HCT116 (cell line): Measurements from ENCODE around the gene SLC9A9.

Source experiments
- CEBPB ChIP-seq: IDR thresholded peaks from 2 replicates; pipeline ENCODE4 v1.6.1; 2012; ENCODE audit warnings: low read depth
- CTCF ChIP-seq, 3 experiments: fragments of 200-600 bp in 1 of 3; sonication (generic) in 1 of 3; IDR thresholded peaks in 2 of 3; conservative IDR thresholded peaks in 1 of 3; 2 replicates each; pipeline ENCODE4 v1.5.1; 2012 to 2017; ENCODE audit warnings: low read depth in 2 of 3, low read length in 2 of 3, antibody characterized with exemption in 1 of 3, borderline replicate concordance in 1 of 3, control low read depth in 1 of 3, mild to moderate bottlenecking in 1 of 3, mixed read lengths in 1 of 3, mixed run types in 1 of 3, moderate library complexity in 1 of 3; ENCODE audit not compliant: insufficient read depth in 1 of 3
- EZH2 ChIP-seq: fragments of 200-600 bp; sonication (generic); IDR thresholded peaks from 2 replicates; pipeline ENCODE4 v1.6.1; 2017; ENCODE audit warnings: antibody characterized with exemption, mixed run types
- FOSL1 ChIP-seq: IDR thresholded peaks from 2 replicates; pipeline ENCODE4 v1.6.1; 2012; ENCODE audit warnings: low read depth
- JUND ChIP-seq: IDR thresholded peaks from 2 replicates; pipeline ENCODE4 v1.6.1; 2012
- MAX ChIP-seq: IDR thresholded peaks from 2 replicates; pipeline ENCODE4 v1.6.1; 2012
- SIN3A ChIP-seq: IDR thresholded peaks from 2 replicates; pipeline ENCODE4 v1.6.1; 2012; ENCODE audit warnings: low read depth

GRCh38 chr3:143302638-143303171 is 545.6 kb downstream of the SLC9A9 start:
- TF ChIP-seq MAX (no peak), FOSL1 (no peak), JUND (no peak), CTCF (IDR thresholded peaks at IDR 0.05 in 2 of 3, conservative IDR thresholded peaks at IDR 0.05 in 1 of 3; ENCODE audit: borderline replicate concordance in 1 of 3, insufficient read depth in 1 of 3, low read depth in 2 of 3, low read length in 2 of 3) (no peak), CEBPB (no peak), EZH2 (no peak), SIN3A (no peak)
